ENCODE measurements around the gene ZNF486.
"Not testable (repeated sequence)": the region's sequence is repeated elsewhere in the genome, so short reads cannot be mapped to it uniquely, and the experiment has no call there.

ZNF486 gene

GRCh38 chr19:20233105-20233504, 66.1 kb downstream of the ZNF486 start:
- no peak for DNase-seq (ENCODE audit: low spot score)

GRCh38 chr19:20235156-20235555, 68.1 kb downstream of the ZNF486 start:
- DNase-seq (ENCODE audit: low spot score): no peak

GRCh38 chr19:20237773-20238623, 71.0 kb downstream of the ZNF486 start:
- peak; percentile 88 for DNase-seq (ENCODE audit: low spot score)

GRCh38 chr19:20243629-20244028, 76.6 kb downstream of the ZNF486 start:
- DNase-seq (ENCODE audit: low spot score): no peak

GRCh38 chr19:20244356-20244755, 77.3 kb downstream of the ZNF486 start:
- DNase-seq (ENCODE audit: low spot score): no peak

- no peak for DNase-seq (ENCODE audit: low spot score)
Measured at GRCh38 chr19:20245309-20245708, 78.3 kb downstream of the ZNF486 start.

GRCh38 chr19:20247016-20247683, 80.1 kb downstream of the ZNF486 start:
- DNase-seq (ENCODE audit: low spot score): peak; percentile 58

- not testable (repeated sequence) for DNase-seq (ENCODE audit: low spot score)
Measured at GRCh38 chr19:20248258-20248657, 81.2 kb downstream of the ZNF486 start.
